Loucy (cell line): ENCODE measurements around the gene RMDN2.

Source experiments
- EZH2phosphoT487 ChIP-seq: fragments of 200-600 bp; IDR thresholded peaks from 2 replicates; pipeline ENCODE4 v1.6.1; 2018; ENCODE audit warnings: antibody characterized with exemption, mild to moderate bottlenecking, moderate library complexity, borderline replicate concordance
- TF ChIP-seq, protein P1 (sequence below): fragments of 200-600 bp; sonication (generic); conservative IDR thresholded peaks from 2 replicates; pipeline ENCODE4 v1.5.1; 2014; ENCODE audit warnings: mild to moderate bottlenecking, antibody characterized with exemption, low read length

DNA sequence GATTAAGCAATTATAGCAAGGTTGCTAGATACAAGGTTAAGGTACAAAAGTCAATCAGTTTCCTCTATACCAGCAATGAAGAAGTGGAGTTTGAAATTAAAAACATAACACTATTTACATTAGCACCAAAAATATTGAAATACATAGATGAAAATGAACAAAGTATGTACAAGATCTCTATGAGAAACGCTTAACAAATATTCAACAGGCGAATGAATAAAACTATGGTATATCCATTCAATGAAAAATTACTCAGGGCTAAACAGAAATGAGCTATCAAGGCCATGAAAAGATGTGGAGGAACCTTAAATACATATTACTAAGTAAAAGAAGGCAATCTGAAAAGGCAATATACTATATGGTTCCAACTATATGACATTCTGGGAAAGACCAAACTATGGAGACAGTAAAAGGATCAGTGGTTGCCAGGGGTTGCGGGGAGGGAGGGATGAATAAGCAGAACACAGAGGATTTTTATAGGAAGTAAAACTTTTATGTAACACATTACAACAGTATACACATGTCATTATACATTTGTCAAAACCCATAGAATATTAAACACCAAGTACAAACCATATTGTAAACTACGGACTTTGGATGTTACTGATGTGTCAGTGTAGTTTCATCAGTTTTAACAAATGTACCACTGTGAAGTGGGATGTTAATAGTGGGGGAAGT is 62.1 kb downstream of the RMDN2 start:
- TF ChIP-seq, protein P1, sequence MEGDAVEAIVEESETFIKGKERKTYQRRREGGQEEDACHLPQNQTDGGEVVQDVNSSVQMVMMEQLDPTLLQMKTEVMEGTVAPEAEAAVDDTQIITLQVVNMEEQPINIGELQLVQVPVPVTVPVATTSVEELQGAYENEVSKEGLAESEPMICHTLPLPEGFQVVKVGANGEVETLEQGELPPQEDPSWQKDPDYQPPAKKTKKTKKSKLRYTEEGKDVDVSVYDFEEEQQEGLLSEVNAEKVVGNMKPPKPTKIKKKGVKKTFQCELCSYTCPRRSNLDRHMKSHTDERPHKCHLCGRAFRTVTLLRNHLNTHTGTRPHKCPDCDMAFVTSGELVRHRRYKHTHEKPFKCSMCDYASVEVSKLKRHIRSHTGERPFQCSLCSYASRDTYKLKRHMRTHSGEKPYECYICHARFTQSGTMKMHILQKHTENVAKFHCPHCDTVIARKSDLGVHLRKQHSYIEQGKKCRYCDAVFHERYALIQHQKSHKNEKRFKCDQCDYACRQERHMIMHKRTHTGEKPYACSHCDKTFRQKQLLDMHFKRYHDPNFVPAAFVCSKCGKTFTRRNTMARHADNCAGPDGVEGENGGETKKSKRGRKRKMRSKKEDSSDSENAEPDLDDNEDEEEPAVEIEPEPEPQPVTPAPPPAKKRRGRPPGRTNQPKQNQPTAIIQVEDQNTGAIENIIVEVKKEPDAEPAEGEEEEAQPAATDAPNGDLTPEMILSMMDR, result no peak
- no peak for TF ChIP-seq EZH2phosphoT487
